GM21529 (cell line): ENCODE data around the gene ADAMTS3.

Experiments used
- ATAC-seq: cut with Tn5 transposase; IDR thresholded peaks from one replicate; pipeline ENCODE4 v1.9.1; 2021; ENCODE audit not compliant: unreplicated experiment

ADAMTS3 gene

DNA sequence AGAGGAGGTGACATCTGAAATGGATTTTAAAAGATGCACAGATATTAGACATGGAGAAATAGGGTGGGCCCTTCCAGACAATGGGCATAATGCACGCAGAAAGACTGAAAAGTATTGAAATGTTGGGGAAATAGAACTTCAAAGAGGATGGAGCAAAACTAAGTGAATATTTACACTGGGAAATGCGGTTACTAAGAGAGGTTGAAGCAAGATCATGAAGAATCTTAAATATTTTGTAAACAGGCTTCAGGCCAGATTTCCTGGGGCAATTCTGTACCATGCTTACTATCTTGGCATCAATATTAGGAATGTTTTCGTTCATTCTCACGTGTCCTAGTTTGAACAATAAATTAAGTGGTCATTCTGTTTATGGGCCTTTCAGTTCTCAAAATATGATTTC is 216.3 kb downstream of the ADAMTS3 start:
- no peak for ATAC-seq

DNA sequence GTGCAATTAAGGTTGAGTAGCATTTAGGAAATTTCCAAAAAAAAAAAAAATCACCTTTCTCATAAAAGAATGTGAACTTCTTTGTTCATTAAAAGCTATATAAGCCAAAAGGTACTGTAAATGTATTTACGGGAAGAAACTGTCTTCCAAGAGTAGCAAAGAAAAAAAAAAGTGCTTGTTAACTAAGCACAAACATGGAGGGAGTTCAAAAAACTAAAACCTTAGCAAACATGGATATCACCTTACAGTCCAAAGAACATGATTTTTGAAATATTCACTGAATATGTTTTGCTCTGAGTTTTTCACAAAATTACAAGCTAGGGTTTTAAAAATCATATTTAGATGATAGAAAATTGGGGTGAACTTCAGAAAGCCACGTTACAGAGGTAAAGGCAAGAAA is 217.5 kb downstream of the ADAMTS3 start:
- ATAC-seq, result no peak

DNA sequence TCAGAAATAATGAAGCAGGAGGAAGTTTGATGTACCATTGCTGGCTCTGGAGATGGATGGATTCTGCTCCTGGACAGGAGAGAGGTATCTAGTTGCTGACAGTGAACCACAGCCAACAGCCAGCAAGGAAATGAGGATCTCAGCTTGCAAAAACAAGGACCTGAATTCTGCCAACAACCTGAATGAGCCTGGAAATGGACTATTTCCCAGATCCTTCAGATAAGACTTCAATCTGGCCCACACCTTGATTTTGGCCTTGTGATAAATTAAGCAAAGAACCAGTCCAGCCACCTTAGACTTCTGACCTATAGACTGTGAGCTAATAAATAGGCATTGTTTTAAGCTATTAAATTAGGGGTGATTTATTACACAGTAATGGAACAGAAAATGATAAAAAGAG is 220.3 kb downstream of the ADAMTS3 start:
- ATAC-seq, result no peak

DNA sequence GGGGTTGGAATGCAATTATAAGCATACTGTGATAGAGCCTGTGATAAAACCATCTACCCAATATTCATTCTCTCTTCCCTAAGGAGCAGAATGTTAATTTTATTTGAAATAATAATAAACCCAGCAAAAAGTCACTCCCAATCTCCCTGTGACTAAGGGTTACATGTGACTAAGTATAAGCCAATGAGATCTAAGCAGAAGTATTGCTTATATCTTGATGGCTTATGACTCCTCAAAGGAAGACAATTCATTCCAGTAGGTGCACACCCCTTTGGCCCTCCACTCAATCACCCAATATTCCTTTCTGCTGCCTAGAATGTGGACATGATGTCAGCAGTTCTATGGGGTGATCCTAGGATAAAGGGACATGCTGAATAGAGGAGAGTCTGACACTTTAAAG is 224.6 kb downstream of the ADAMTS3 start:
- no peak for ATAC-seq

DNA sequence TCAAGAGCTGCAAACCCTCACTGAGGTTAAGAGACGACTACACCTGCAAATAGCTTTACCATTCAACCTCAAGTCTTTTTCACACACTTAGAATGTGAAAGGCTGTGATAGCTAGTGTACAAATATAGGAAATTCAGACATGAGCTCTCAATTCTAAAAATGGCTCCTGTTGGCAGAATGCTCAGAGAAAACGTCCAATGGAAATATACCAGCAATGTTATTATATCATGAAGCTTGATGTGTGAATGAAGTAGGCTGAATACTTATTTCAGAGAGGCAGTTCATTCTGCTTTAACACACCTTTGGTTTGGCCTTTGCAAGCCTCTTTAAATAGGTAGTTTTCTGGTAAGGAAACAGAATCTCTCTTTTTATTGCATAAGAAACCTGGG is 227.6 kb downstream of the ADAMTS3 start:
- no peak for ATAC-seq

DNA sequence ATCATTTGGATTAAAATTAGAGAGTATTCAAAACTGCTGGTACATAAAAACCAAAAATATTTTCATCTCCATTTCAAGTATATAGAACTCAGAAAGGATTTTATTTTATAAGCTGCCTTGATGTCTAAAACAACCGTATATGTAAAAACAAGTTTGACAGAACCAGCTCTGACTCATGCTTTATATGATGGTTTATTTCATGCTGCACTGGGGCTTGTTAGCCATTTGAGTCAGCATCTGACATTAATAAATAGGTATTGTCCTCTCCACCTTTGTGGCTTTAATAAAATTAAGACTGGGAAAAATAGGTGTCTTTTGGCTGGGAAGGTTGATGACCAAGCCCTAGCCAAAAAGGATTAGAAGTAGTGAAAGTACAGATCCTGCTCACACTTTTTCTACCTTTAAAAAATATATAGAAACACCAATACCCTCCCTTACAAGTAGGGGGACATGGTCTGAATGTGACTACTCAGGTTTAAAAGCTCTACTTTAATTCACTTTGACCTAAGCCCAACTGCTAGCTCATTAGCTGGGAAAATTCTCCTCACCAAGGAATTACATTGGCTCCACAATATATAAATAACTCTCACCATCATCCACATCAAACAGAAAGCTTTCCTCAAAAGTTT is 228.1 kb downstream of the ADAMTS3 start:
- ATAC-seq, result no peak

DNA sequence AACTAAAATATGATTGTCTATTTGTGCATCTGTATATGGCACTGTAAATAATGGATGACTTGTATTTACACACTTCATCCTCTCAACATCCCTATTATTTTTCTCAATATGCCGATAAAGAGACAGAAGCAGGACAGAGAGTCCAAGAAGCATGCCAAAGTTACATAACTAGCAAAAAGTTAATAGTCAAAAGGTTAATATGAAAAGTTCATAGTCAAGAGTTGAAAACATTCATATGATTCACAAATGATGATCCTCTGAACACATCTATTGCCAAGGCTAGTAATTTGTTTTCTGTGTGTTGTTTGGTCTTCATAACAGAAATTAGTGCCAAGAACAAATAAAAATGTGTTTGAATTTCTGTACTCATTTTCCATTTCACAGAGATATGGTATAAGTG is 231.0 kb downstream of the ADAMTS3 start:
- no peak for ATAC-seq

DNA sequence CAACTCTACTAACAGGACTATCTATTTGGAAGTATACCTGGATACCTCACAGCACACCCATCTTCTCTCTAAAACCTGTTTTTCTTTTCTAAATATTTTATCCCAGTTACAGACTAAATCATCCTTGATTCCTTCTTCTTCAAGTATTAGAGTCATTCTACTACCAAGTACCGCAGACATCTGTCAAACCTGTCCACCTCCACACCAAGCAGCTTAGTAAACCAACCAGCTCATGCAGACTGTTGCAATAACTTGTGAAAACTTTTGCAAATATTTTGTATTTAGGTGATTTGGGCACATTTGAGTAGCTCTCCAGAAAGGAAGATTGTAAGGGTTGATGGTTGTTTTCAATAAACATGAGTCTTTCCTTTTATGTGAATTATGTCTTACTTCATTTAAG is 238.6 kb downstream of the ADAMTS3 start:
- ATAC-seq, result no peak

DNA sequence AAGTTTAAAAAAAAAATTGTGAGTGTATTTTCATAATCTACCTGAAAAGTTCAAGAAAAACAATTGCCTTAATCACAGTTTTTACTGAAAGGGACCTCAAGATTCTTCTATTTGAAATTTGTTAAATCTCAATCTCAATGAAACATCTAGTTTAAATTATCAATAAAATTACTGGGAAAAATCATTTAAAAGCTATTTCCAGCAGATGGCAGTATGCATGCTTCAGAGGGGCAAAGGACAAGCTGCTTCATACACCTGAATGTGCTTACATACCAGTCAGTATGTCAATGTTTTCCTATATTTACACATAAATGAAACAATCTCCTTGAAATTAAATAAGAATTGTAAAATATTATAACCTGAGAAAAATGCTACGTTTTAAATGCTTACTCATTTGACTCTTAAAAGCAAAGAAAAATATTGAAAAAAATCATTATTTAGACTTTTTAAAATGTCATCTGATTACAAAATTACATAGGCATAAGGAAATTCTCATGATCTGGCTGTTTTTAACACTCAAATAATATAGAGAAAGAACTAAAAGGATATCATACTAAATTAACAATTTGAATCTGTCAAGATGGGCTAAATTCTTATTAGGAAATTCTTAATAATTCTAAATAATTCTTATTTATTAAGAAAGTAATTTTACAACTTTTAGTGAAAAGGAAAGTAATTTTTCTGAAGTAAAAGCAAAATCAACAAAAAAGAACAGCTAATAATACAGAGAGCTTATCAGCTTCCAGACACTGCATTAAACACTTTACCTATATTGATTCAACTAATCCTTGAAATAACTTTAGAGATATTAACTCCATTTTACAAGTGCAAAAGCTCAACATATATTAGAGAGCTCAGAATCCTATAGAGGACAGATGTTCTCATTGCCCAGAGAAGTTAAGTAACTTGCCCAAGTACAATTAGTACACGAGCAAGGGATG is 242.1 kb downstream of the ADAMTS3 start:
- no peak for ATAC-seq

DNA sequence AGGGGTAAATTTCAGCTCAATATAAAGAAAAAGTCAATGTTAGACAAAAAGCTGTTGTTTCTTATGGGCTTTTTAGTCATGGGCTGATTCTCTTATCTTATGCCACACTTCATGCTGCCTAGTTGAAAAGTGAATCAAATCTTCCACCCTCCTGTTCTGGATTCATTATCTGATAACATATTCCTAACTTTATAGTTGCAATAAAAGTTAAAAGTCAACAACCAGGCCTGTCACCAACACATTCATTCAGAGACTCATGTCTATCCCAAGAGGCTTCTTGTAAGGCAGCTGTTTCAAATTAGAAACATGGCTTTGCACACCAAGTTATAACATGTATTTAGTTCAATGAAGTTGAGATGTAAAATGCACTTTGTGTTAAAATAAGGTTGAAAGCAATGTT is 243.8 kb downstream of the ADAMTS3 start:
- no peak for ATAC-seq

DNA sequence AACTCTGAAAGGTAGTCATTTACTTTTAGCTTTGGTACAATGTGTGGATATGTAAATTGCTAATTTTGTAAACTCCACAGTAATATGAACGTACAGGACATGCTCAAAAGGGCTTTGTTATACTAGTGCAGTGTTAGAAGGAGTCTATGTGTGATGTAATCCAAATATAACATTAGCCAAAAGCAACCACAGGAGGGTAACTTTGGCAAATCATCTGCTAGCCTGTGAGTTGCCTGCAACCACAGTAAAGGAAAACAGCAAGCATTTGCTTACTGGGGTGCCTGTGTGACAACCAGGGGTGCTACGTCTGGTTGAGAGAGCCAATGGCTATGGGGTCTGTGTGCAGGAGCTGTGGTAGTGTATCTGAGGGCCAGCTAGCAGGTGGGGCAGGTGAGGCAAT is 245.8 kb downstream of the ADAMTS3 start:
- ATAC-seq, result no peak

DNA sequence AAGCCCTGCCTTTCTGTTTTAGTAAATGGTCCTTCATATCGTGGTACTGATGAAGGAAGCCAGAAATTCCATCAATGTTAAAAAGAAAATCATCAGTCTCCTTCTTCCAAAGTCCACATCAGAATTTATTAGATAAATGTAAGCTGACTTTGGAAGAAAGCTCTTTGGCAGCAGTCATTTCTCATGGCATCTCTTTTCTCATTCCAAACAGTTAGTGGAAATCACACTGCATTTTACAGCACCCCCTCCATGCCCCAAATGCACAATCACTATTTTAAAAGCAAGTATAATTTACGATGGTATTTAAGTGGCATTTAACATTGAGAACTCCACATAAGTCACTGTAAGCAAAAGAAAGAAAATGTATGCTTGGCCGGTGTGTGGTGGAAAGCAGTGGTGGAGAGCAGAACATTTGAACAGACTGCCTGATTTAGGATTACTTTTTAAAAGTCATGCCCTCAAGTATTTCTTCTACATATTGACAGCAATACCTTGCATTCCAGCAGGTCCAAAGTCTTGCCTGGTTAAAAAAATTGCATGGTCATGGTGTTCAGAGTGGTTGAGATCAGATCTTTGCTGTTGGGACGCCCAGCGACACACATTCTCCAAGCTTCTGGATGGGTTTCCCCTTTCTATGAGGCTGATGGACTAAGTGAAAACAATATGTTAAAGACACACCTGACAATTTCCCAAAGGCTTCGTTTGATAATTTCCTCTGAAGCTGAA is 248.6 kb downstream of the ADAMTS3 start:
- ATAC-seq, result no peak

DNA sequence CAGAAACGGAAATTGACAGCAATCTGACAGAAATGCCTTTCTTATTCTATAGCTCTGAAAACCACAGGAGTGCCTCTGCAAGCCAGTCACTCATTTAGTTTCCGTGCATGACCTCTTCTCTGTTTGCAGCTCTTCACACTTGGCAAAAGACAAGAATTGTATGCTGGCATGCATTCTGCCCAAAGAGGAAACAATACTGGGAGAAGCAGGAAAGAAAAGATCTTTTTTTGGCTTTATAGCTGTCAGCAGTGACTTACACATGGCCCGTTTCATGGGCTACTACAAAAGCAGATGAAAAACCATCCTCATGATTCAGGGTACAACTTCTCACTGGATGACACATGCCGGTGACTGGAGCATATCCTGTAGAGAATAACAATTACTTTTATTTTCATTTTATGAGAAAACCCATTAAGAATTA is 249.4 kb downstream of the ADAMTS3 start:
- ATAC-seq, result no peak

DNA sequence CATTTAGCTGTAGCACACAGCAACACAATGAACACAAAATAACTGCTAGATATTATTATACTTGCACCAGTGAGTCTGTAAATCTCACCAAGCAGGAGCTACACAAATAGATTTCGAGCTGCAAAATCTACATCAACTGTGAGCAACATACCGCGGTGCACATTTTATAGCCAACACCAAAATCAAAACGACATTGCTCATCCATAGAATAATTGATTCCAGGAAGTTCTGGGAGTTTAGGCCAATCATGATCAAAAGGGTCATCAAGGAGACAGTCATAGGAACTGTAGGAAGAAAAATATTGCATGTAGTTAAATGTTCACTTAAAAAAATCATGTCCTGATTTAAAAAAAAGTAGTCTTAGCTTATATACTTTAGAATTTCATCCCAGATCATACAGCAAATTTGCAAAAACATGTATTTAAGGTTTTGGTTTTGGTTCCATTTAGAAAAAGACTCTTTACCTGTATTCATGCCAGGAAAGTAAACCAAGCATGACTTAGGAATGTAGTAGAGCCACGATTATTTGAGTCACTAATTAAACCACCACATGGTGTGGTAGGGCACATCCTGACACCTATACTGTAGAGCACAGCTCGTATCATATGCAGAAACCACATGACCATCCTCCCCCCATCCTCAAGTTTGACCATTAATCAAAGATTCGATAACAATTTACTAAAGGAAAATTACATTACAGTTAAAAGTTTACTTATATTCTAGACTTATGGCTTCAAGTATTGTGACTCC is 250.4 kb downstream of the ADAMTS3 start:
- no peak for ATAC-seq

DNA sequence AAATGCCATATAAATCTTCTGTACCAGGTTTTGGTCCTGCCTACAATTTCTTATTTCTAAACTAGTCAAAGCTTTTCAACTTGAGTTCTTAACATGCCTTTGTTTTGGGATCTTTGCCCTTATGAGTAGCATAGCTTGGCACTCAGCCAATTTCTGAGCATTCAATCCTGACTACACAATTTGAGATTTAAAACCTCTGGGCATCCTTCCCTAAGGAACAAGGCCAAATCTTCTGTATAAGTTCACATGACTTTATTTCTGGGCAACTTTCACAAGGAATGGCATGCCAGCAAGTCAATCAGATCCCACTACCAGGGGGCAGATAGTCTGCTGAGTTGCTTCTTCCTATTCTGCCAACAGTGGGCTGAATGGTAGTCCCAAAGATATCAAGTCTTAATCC is 254.2 kb downstream of the ADAMTS3 start:
- ATAC-seq, result no peak

DNA sequence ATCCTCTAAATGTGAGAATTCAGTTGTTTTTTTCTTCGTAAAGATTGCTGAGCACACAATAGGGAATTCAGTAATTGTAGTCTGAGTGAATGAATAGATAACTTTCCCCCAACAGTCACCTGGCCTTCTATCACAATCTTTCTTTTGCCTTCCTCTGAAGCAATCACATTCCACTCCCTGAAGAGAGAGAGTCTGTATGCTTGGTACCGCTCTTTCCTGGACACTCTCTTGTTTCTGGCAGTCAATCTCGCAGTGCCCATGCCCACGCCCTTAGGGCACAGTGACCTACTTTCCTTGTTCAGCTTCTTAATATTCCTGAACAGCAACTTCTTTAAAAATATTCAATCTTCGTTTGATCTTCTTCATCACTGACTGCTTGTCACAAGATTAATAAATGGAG is 255.9 kb downstream of the ADAMTS3 start:
- ATAC-seq, result no peak

DNA sequence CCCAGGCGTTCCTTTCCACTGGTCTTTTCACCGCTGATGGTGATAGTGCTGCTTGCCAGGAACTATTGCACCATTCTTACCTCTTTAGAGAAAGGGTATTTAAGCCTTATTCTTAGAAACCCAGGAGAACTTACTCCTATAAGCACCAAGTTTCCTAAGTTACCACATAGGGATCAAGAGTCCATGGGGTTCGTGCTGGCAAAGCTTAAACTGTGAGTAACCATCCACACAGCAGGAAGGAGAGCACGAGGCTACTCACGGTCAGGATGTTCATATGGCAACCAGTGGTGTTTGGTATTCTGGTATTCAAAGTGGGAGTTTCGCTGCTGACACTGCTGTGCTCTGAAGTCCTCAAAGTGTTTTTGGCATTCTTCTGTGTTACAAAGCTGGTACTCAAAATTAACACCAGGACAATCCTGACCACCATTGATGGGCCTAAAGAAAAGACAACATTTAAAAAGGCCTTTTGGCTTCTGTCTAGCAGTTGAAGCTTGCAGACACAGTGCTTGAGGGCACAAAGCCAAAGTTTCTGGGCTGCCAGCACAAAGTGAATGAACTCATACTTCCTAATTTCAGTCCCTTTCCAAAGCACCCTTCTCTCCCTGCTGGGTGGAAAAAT is 256.9 kb downstream of the ADAMTS3 start:
- ATAC-seq, result no peak

DNA sequence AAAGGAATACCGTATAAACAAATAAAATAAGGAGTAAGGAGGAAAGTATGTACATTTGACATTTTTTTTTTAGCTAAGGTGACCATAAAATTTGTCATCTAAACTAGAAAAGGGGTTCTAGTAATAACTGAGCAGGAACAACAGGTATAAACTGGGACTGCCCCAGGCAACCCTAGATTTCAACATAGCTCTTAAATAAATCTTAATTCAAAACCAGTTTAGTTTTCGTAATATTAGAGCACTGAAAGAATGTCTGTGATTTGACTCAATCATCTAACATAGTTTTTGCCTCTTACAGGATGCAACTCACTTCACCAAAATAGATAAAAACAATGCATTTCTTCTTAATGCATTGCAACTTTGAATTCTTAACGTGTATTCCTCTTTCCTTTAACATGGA is 257.7 kb downstream of the ADAMTS3 start:
- ATAC-seq, result no peak

DNA sequence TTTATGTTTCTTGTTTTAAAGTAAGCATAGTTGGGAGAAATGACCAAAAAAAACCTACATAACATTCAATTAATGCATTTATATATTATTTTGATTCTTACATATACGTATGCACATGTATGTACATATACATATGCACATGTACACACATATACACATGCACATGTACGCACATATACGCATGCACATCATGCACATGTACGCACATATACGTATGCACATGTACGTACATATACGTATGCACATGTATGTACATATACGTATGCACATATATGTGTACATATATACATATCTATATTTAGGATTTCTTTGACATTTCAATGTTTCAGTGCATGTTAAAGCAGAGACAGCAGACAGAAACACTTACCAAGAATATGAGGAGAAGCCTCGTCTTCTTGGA is 263.4 kb downstream of the ADAMTS3 start:
- ATAC-seq, result no peak

DNA sequence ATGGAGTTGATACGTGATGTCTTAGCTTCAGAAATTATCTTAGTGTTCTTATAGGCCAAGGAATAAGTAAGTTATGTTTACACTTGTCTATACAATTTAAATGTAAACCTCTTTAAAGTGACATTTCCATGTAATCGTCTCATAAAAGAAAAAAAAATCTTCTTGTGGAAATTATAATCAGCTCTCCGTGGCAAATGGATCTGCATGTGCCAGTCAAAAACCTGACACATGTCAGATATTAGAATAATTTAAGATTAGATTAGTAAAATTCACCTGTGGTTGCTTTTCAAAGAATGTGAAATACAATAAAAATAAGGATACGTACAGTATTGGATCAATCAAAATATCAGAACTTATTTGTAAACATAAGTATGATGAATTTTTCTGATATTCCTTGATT is 263.9 kb downstream of the ADAMTS3 start:
- ATAC-seq, result no peak
